Neural progenitor cell (in vitro differentiated cells): Measurements from ENCODE around the gene ZBTB3. TPM values are rescaled to one million over a fixed set of nuclear protein-coding genes. Genes with fewer than 3 reads are reported as not detected.

Source experiments
- DNase-seq: peaks from one replicate; pipeline ENCODE4 v3.0.0-alpha.2; 2016; ENCODE audit warnings: low spot score
- H2AFZ ChIP-seq: fragments of 200-600 bp; sonication (generic); replicated peaks from 2 replicates; pipeline ENCODE4 v1.6.1; 2016; ENCODE audit warnings: antibody characterized with exemption
- H3F3A ChIP-seq: fragments of 200-600 bp; sonication (generic); 2 replicates; pipeline ENCODE4 v1.6.1; 2016; ENCODE audit warnings: antibody characterized with exemption, low read depth
- H3K27ac ChIP-seq: fragments of 200-600 bp; sonication (generic); 2 replicates; pipeline ENCODE4 v1.5.1; 2016; ENCODE audit warnings: mild to moderate bottlenecking
- H3K27me3 ChIP-seq: fragments of 200-600 bp; sonication (generic); 2 replicates; pipeline ENCODE4 v1.6.1; 2016; ENCODE audit warnings: mild to moderate bottlenecking, moderate library complexity
- H3K36me3 ChIP-seq: fragments of 200-600 bp; sonication (generic); 2 replicates; pipeline ENCODE4 v1.5.1; 2016
- H3K4me1 ChIP-seq: fragments of 200-600 bp; sonication (generic); 2 replicates; pipeline ENCODE4 v1.6.1; 2016; ENCODE audit warnings: mixed run types
- H3K4me2 ChIP-seq: fragments of 200-600 bp; sonication (generic); 2 replicates; pipeline ENCODE4 v1.6.1; 2016
- H3K4me3 ChIP-seq: fragments of 200-600 bp; sonication (generic); 2 replicates; pipeline ENCODE4 v1.5.1; 2016
- H3K79me2 ChIP-seq: fragments of 200-600 bp; sonication (generic); 2 replicates; pipeline ENCODE4 v1.6.1; 2016; ENCODE audit warnings: low read depth
- H3K9ac ChIP-seq: fragments of 200-600 bp; sonication (generic); 2 replicates; pipeline ENCODE4 v1.6.1; 2016
- H3K9me3 ChIP-seq: fragments of 200-600 bp; sonication (generic); 2 replicates; pipeline ENCODE4 v1.5.1; 2016; ENCODE audit warnings: low read depth
- H4K20me1 ChIP-seq: fragments of 200-600 bp; sonication (generic); 2 replicates; pipeline ENCODE4 v1.6.1; 2016; ENCODE audit warnings: low read depth
- H3K27ac Mint-ChIP-seq: 3 replicates; pipeline ENCODE4 v1.8.0; 2021; ENCODE audit warnings: mixed read lengths
- H3K27me3 Mint-ChIP-seq: 2 replicates; pipeline ENCODE4 v1.8.0; 2022; ENCODE audit warnings: low read depth, mild to moderate bottlenecking, inconsistent platforms, moderate library complexity, mixed read lengths; ENCODE audit not compliant: insufficient read depth
- H3K36me3 Mint-ChIP-seq: 3 replicates; pipeline ENCODE4 v1.8.0; 2021; ENCODE audit warnings: mixed read lengths
- H3K4me1 Mint-ChIP-seq: 3 replicates; pipeline ENCODE4 v1.8.0; 2021; ENCODE audit warnings: mixed read lengths
- H3K4me3 Mint-ChIP-seq: 3 replicates; pipeline ENCODE4 v1.8.0; 2021; ENCODE audit warnings: mild to moderate bottlenecking, moderate library complexity, mixed read lengths
- H3K9me3 Mint-ChIP-seq: 3 replicates; pipeline ENCODE4 v1.8.0; 2020; ENCODE audit warnings: mixed read lengths
- CTCF ChIP-seq: fragments of 200-600 bp; sonication (generic); IDR thresholded peaks from 2 replicates; pipeline ENCODE4 v1.5.1; 2017; ENCODE audit warnings: antibody characterized with exemption, mild to moderate bottlenecking
- EZH2 ChIP-seq: fragments of 200-600 bp; sonication (generic); IDR thresholded peaks from 2 replicates; pipeline ENCODE4 v1.6.1; 2017; ENCODE audit warnings: antibody characterized with exemption, mild to moderate bottlenecking, moderate library complexity
- EZH2phosphoT487 ChIP-seq: fragments of 200-600 bp; sonication (generic); IDR thresholded peaks from 2 replicates; pipeline ENCODE4 v1.6.1; 2017; ENCODE audit warnings: antibody characterized with exemption
- total RNA-seq: library from RNA; depleted of rRNA; stranded (reverse); fragments of >200 nt; gene quantifications from 2 replicates; pipeline ENCODE4 v1.2.3, GENCODE V29; 2015; ENCODE audit warnings: low replicate concordance

Gene ZBTB3
- total RNA-seq, 1 donor from 2014 or later, result 9.2 TPM

- Histone ChIP-seq H3K9ac (no peak overlapping the region), H3K36me3 (no peaks in the 10 kb centered on the region), H4K20me1 (no peaks in the 10 kb centered on the region), H3K79me2 (peaks cover 21% of the 10 kb centered on the region), H2AFZ (peak overlapping the region; percentile 83), H3K4me3 (no peak overlapping the region), H3K4me1 (peaks cover 8% of the 10 kb centered on the region), H3K9me3 (no peaks in the 10 kb centered on the region), H3K4me2 (no peak overlapping the region), H3F3A (peaks cover 51% of the 10 kb centered on the region), H3K27ac (no peak overlapping the region), H3K27me3 (no peaks in the 10 kb centered on the region)
- Mint-ChIP-seq H3K27me3 (peaks cover 7% of the 10 kb centered on the region), H3K27ac (no peak overlapping the region), H3K9me3 (no peaks in the 10 kb centered on the region), H3K4me3 (no peak overlapping the region), H3K36me3 (peaks cover 2% of the 10 kb centered on the region), H3K4me1 (peaks cover 16% of the 10 kb centered on the region)
- TF ChIP-seq EZH2phosphoT487, result no peak
- no peak for TF ChIP-seq EZH2
- no peak for TF ChIP-seq CTCF
- DNase-seq, result no peak
These were observed 4.2 kb upstream of the ZBTB3 start for GRCh38 chr11:62757846-62758788.

DNA sequence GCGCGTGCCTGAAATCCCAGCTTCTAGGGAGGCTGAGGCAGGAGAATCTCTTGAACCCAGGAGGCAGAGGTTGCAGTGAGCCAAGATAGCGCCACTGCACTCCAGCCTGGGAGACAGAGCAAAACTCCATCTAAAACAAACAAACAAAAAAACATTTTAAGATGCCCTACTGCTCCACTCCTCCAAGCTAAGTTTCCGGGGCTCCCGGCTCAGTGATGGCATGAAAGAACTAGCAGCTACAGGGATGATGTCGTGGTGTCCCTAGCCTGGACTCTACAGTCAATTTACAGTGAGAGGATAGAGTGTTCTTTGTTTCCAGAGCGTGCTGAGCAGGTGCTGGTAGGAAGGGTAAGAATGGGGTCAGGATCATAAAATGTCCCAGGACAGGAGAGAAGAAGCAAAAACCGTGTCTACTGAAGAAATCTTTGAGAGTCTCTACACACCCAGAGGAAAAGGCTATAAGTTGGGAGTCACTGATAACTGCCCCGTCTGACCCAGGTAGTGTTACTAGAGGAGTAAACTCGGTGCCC is 1.2 kb upstream of the ZBTB3 start:
- Histone ChIP-seq H4K20me1 (no peaks in the 10 kb centered on the region), H3K36me3 (no peaks in the 10 kb centered on the region), H3K4me1 (no peaks in the 10 kb centered on the region), H3K9ac (no peak overlapping the region), H3K4me3 (no peak overlapping the region), H3K27ac (no peak overlapping the region), H3F3A (peaks cover 36% of the 10 kb centered on the region), H3K9me3 (no peaks in the 10 kb centered on the region), H3K27me3 (no peaks in the 10 kb centered on the region), H3K79me2 (peaks cover 29% of the 10 kb centered on the region), H2AFZ (no peak overlapping the region), H3K4me2 (peak overlapping the region; percentile 68)
- Mint-ChIP-seq H3K27ac (peak overlapping the region; percentile 3), H3K9me3 (no peaks in the 10 kb centered on the region), H3K36me3 (peaks cover 2% of the 10 kb centered on the region), H3K4me3 (peak overlapping the region; percentile 98), H3K4me1 (peaks cover 7% of the 10 kb centered on the region), H3K27me3 (peaks cover 7% of the 10 kb centered on the region)
- TF ChIP-seq EZH2phosphoT487 (no peak), CTCF (no peak), EZH2 (no peak)
- no peak for DNase-seq

DNA sequence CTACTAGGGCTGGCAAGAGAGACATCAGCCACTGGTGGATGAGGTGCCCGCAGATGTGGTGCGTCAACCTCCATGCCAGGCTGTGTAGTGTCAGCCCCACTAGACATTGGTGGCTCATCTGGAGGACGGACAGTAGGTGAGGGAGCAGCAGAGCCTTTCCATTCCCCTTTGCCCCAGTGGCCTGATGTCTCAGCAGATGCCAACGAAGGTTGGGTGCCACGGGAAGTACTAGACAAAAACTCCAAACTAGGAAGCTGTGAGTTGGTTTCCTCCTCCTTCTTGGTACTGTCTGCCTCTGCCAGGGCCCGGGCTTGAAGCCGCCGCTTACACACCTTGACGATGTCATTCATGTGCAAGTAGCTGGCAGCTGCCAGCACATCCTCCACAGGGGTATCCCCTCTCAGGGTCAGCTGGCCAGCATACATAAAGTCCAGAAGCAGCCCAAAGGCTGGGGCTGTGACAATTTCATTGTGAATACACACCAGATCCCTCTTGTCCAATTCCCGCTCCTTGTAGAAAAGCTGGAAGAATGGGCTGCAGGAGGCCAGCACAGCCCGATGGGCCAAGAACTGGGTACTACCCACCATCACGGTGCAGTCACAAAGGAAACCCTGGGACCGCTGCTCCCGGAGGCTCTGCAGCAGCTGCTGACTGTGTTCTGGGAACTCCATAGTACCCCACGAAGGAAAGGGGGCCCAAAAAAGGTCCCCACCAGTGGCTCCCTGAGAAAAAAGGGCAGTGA is 795 bp downstream of the ZBTB3 start:
- peaks cover 4% of the 10 kb centered on the region for H3K36me3 Mint-ChIP-seq
- peaks cover 7% of the 10 kb centered on the region for H3K27me3 Mint-ChIP-seq
- H3K4me1 ChIP-seq, result no peaks in the 10 kb centered on the region
- peak overlapping the region; percentile 77 for H3K4me2 ChIP-seq
- H3K4me3 Mint-ChIP-seq, result peak overlapping the region; percentile 98
- TF ChIP-seq EZH2 (no peak), CTCF (no peak), EZH2phosphoT487 (no peak)
- H3K79me2 ChIP-seq, result peaks cover 33% of the 10 kb centered on the region
- no peaks in the 10 kb centered on the region for H3K36me3 ChIP-seq
- peak overlapping the region; percentile 74 for H3K4me3 ChIP-seq
- H3K9ac ChIP-seq, result no peak overlapping the region
- DNase-seq, result no peak
- H3K4me1 Mint-ChIP-seq, result peaks cover 5% of the 10 kb centered on the region
- H3K27me3 ChIP-seq, result no peaks in the 10 kb centered on the region
- H3K27ac Mint-ChIP-seq, result no peak overlapping the region
- no peaks in the 10 kb centered on the region for H3K9me3 ChIP-seq
- peaks cover 23% of the 10 kb centered on the region for H3F3A ChIP-seq
- no peaks in the 10 kb centered on the region for H3K9me3 Mint-ChIP-seq
- H3K27ac ChIP-seq, result no peak overlapping the region
- peak overlapping the region; percentile 47 for H2AFZ ChIP-seq
- H4K20me1 ChIP-seq, result no peaks in the 10 kb centered on the region
